Peyer's patch (tissue), 4 donors: ENCODE data around the gene DHDH. TPM values are rescaled to one million over a fixed set of nuclear protein-coding genes. Genes with fewer than 3 reads are reported as not detected.
A peak's percentile ranks its signal among the peaks of the same experiment; 100 is the strongest.

Source experiments
- DNase-seq, 3 donors: peaks; one replicate each; pipeline ENCODE4 v3.0.0-alpha.2; 2017 to 2019
- H3K27ac ChIP-seq, 4 donors: fragments of 200-600 bp; sonication (generic); one replicate each; pipeline ENCODE4 v1.5.1; 2016 to 2019
- H3K27me3 ChIP-seq, 2 donors: fragments of 200-600 bp; sonication (generic); one replicate each; pipeline ENCODE4 v1.5.1; 2019
- H3K36me3 ChIP-seq, 3 donors: fragments of 200-600 bp; sonication (generic); one replicate each; pipeline ENCODE4 v1.5.1; 2016 to 2019
- H3K4me1 ChIP-seq, 4 donors: fragments of 200-600 bp; sonication (generic); one replicate each; pipeline ENCODE4 v1.5.1; 2016 to 2019
- H3K4me3 ChIP-seq, 4 donors: fragments of 200-600 bp; sonication (generic); 1 replicate in 3 of 4; 2 replicates in 1 of 4; pipeline ENCODE4 v1.5.1; 2016 to 2019; ENCODE audit warnings: mild to moderate bottlenecking in 1 of 4
- H3K9me3 ChIP-seq, 4 donors: fragments of 200-600 bp; sonication (generic); one replicate each; pipeline ENCODE4 v1.5.1; 2016 to 2019; ENCODE audit warnings: mild to moderate bottlenecking in 1 of 4
- POLR2A ChIP-seq, 2 donors: fragments of 450-650 bp; IDR thresholded peaks; one replicate each; pipeline ENCODE4 v1.5.1; 2017; ENCODE audit warnings: antibody characterized with exemption in 2 of 2, mild to moderate bottlenecking in 2 of 2, moderate library complexity in 2 of 2
- total RNA-seq, 4 donors: library from RNA; depleted of rRNA; stranded (reverse); fragments of >200 nt; gene quantifications; one replicate each; pipeline ENCODE4 v1.1.0, GENCODE V29; 2016
- TF ChIP-seq, protein P1 (sequence below), 6 experiments: fragments of 450-650 bp in 4 of 6; fragments of 200-600 bp in 2 of 6; sonication (generic) in 1 of 6; IDR thresholded peaks; one replicate each; pipeline ENCODE4 v1.5.1; 2017 to 2019; ENCODE audit warnings: antibody characterized with exemption in 6 of 6, mild to moderate bottlenecking in 3 of 6, moderate library complexity in 1 of 6

DHDH gene
- total RNA-seq, 4 donors from 2014 or later = 14.6 to 55.5 (median 45.9) TPM; not detected in 1

DNA sequence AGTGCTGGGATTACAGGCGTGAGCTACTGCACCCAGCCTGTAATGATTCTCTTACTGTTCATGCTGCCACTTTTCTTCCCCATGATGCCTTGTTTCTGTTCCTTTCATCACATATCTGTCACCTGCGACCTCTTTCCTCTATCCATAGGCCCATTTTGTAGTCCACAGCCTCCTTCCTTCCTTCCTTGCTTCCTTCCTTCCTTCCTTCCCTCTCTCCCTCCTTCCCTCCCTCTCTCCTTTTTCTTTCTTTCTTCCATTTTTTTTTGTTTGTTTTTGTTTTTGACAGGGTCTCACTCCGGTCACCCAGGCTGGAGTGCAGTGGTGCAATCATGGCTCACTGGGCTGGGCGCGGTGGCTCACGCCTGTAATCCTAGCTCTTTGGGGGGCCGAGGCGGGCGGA is 55.4 kb downstream of the DHDH start:
- H3K27ac ChIP-seq = no peak overlapping the region
- H3K4me1 ChIP-seq = peaks cover 0 to 20% (median 6%) of the 10 kb centered on the region in 4 donors
- no peaks in the 10 kb centered on the region for H3K9me3 ChIP-seq
- peaks cover 0 to 34% (median 0%) of the 10 kb centered on the region in 3 donors for H3K36me3 ChIP-seq
- no peak overlapping the region for H3K4me3 ChIP-seq
- no peak for DNase-seq
- no peaks in the 10 kb centered on the region for H3K27me3 ChIP-seq
- TF ChIP-seq, protein P1, sequence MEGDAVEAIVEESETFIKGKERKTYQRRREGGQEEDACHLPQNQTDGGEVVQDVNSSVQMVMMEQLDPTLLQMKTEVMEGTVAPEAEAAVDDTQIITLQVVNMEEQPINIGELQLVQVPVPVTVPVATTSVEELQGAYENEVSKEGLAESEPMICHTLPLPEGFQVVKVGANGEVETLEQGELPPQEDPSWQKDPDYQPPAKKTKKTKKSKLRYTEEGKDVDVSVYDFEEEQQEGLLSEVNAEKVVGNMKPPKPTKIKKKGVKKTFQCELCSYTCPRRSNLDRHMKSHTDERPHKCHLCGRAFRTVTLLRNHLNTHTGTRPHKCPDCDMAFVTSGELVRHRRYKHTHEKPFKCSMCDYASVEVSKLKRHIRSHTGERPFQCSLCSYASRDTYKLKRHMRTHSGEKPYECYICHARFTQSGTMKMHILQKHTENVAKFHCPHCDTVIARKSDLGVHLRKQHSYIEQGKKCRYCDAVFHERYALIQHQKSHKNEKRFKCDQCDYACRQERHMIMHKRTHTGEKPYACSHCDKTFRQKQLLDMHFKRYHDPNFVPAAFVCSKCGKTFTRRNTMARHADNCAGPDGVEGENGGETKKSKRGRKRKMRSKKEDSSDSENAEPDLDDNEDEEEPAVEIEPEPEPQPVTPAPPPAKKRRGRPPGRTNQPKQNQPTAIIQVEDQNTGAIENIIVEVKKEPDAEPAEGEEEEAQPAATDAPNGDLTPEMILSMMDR (IDR thresholded peaks at IDR 0.05) = no peak
- TF ChIP-seq POLR2A (IDR thresholded peaks at IDR 0.05) = no peak

DNA sequence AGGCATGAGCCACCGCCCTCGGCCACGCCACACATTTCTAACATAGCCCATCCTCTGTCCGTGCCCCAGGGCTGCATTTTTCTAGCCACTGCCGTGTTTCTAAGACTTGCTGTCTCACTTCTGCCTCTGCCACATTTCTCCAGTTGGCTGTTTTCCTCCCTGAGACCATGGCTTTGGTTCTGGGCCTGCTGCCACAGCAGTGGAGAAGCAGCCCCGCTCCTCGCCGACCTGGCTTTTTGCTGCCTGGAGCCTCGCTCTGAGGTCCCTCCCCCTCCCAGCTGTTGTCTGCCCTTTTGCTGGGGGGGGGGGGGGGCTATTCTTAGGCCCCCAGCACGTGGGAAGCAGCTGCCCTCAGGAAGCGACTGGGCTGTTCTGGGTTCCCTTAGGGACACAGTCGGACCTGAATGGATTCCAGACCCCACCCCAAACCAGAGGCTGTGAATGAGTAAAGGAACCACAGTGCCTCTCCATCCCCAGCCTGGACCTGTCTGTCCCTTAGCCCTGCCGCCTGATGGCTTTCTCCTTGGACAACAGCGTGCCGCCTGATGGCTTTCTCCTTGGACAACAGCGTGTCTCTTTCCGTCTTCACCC is 56.3 kb downstream of the DHDH start:
- TF ChIP-seq POLR2A (IDR thresholded peaks at IDR 0.05) = no peak
- TF ChIP-seq, protein P1 (IDR thresholded peaks at IDR 0.05) = no peak
- Histone ChIP-seq H3K4me1 (peaks cover 5 to 27% (median 13%) of the 10 kb centered on the region in 4 donors), H3K27me3 (no peaks in the 10 kb centered on the region), H3K27ac (no peak overlapping the region), H3K4me3 (no peak overlapping the region), H3K9me3 (no peaks in the 10 kb centered on the region), H3K36me3 (peaks cover 0 to 26% (median 0%) of the 10 kb centered on the region in 3 donors)
- no peak for DNase-seq

DNA sequence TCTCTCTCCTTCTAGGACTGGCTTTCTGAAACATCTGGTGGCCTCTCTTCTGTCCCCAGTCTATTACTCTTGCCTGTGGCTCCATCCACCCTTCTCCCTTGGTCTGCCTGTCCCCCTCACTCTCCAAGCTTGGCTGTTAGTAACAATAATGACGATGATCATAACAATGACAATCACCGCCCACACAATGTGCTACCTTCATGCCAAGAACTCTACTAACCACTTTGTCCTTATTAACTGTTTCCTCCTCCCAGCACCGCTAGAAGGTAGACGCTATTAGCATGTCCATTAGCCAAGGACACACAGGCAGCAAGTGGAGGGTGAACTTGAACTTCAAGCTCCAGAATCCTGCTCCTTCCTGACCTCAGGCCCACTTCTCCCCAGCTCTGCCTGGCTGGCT is 56.9 kb downstream of the DHDH start:
- TF ChIP-seq, protein P1 (IDR thresholded peaks at IDR 0.05) = no peak
- TF ChIP-seq POLR2A (IDR thresholded peaks at IDR 0.05) = no peak
- H3K36me3 ChIP-seq = peaks cover 0 to 20% (median 0%) of the 10 kb centered on the region in 3 donors
- H3K4me3 ChIP-seq = no peak overlapping the region
- H3K27ac ChIP-seq = no peak overlapping the region
- no peak for DNase-seq
- H3K9me3 ChIP-seq = no peaks in the 10 kb centered on the region
- peaks cover 5 to 31% (median 13%) of the 10 kb centered on the region in 4 donors for H3K4me1 ChIP-seq
- no peaks in the 10 kb centered on the region for H3K27me3 ChIP-seq

DNA sequence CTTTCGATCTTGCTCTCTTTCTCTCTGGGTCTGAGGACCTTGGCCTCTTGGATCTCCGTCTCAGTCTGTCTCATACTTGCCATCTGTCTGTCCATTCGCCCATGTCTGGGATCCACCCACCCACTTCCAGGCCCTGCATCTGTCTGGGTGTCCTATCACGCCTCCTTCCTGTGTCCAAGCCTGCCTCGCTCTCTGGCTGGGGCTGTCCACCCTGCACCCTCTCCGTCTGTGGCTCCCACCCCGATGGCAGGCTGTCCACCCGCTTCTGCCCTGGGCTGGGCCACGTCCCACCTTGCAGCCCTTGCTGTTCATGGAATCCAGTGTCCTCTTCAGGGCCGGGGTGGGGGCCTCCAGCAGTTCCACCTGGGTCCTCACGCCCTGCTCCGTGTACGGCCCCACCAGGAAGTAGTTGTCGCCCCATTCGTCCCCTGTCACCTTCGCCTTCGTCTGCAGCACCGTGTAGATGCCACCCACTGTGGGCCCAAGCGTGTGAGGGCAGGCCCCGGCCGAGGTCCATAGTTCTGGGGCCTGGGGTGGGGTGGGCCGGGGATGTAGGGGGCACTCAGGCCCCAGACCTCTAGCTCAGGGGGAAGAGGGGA is 57.6 kb downstream of the DHDH start:
- no peak for TF ChIP-seq POLR2A (IDR thresholded peaks at IDR 0.05)
- TF ChIP-seq, protein P1 (IDR thresholded peaks at IDR 0.05) = no peak
- Histone ChIP-seq H3K36me3 (peaks cover 0 to 16% (median 0%) of the 10 kb centered on the region in 3 donors), H3K4me1 (peaks cover 5 to 31% (median 13%) of the 10 kb centered on the region in 4 donors), H3K9me3 (no peaks in the 10 kb centered on the region), H3K27me3 (no peaks in the 10 kb centered on the region), H3K4me3 (peak overlapping the region in 1 of 4 donors; percentile 89), H3K27ac (peak overlapping the region in 1 of 4 donors; percentile 5)
- DNase-seq = no peak

DNA sequence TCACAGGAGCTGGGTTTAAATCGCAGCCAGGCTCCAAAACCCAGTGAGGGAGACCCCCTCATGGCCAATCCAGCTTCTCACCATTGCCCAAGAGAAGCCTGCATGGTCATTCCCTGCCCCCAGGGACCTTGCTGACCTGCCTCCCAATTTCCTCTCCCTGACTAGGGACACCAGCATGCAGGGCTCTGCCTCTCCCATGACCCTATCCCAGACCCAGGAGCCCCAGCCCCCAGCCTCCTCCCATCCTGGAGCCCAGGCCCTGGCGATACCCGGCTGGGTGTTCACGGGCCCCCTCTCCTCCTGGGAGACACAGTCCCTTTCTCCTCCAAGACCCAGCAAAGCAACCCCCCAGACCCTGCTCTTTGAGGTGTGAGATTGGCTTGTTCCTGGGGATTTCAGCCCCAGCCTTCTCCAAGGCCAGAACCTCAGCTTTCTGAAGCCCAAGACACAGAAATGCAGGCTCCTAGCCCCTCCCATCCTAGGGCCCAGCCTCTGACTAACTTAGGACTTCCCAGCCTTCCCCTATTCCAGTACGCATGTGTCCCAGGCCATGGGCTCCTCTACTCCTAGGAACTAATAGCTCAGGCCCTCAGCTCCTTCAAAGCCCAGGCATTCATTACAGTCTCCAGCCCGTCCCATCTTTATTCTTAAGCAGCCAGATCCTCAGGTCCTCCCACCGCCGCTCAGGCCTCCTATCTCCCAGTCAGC is 58.5 kb downstream of the DHDH start:
- H3K4me3 ChIP-seq = peak overlapping the region; percentile 59 to 89 (median 84)
- peak overlapping the region; percentile 86 to 95 (median 92) for H3K27ac ChIP-seq
- no peaks in the 10 kb centered on the region for H3K27me3 ChIP-seq
- H3K36me3 ChIP-seq = peaks cover 0 to 16% (median 0%) of the 10 kb centered on the region in 3 donors
- no peaks in the 10 kb centered on the region for H3K9me3 ChIP-seq
- peak in 1 of 3 donors; percentile 72 for DNase-seq
- H3K4me1 ChIP-seq = peaks cover 5 to 31% (median 13%) of the 10 kb centered on the region in 4 donors
- TF ChIP-seq, protein P1 (IDR thresholded peaks at IDR 0.05) = no peak
- TF ChIP-seq POLR2A (IDR thresholded peaks at IDR 0.05) = peak in 1 of 2 donors; percentile 33
